ENCODE measurements around the gene KCND3.

GRCh38 chr1:111880881-111881837, 108.3 kb downstream of the KCND3 start:
- no peak for TF ChIP-seq GABPA (IDR thresholded peaks at IDR 0.05 in 1 of 2, conservative IDR thresholded peaks at IDR 0.05 in 1 of 2)
- TF ChIP-seq CTCF (IDR thresholded peaks at IDR 0.05; ENCODE audit: low read depth, low read length, missing input control): no peak
- TF ChIP-seq SP1 (IDR thresholded peaks at IDR 0.05): peak; percentile 33
- TF ChIP-seq REST (IDR thresholded peaks at IDR 0.05): no peak
- no peak for TF ChIP-seq ZBTB33 (IDR thresholded peaks at IDR 0.05)
- no peak for TF ChIP-seq YY1 (IDR thresholded peaks at IDR 0.05)
- TF ChIP-seq RAD21 (IDR thresholded peaks at IDR 0.05): no peak
